HG03469 (cell line): ENCODE data around the gene CNTNAP5.

Source experiments
- ATAC-seq: cut with Tn5 transposase; IDR thresholded peaks from one replicate; pipeline ENCODE4 v1.9.1; 2021; ENCODE audit warnings: mild to moderate bottlenecking, moderate library complexity, moderate number of reproducible peaks; ENCODE audit not compliant: unreplicated experiment

CNTNAP5 gene

GRCh38 chr2:124774781-124775180 is 749.7 kb downstream of the CNTNAP5 start:
- ATAC-seq, result no peak

GRCh38 chr2:124776332-124776731 is 751.2 kb downstream of the CNTNAP5 start:
- no peak for ATAC-seq

GRCh38 chr2:124778076-124778475 is 753.0 kb downstream of the CNTNAP5 start:
- ATAC-seq, result no peak

GRCh38 chr2:124796647-124797046 is 771.6 kb downstream of the CNTNAP5 start:
- no peak for ATAC-seq

- ATAC-seq, result no peak
These were observed 772.0 kb downstream of the CNTNAP5 start for GRCh38 chr2:124797049-124797448.

GRCh38 chr2:124798551-124798950 is 773.5 kb downstream of the CNTNAP5 start:
- no peak for ATAC-seq

- no peak for ATAC-seq
These were observed 779.2 kb downstream of the CNTNAP5 start for GRCh38 chr2:124804014-124804940.

GRCh38 chr2:124805060-124805459 is 780.0 kb downstream of the CNTNAP5 start:
- no peak for ATAC-seq

GRCh38 chr2:124810132-124810531 is 785.0 kb downstream of the CNTNAP5 start:
- no peak for ATAC-seq

- ATAC-seq, result no peak
These were observed 790.1 kb downstream of the CNTNAP5 start for GRCh38 chr2:124814968-124815745.

GRCh38 chr2:124816007-124816406 is 790.9 kb downstream of the CNTNAP5 start:
- ATAC-seq, result no peak

- ATAC-seq, result no peak
These were observed 797.4 kb downstream of the CNTNAP5 start for GRCh38 chr2:124822516-124822915.

GRCh38 chr2:124824441-124824840 is 799.4 kb downstream of the CNTNAP5 start:
- no peak for ATAC-seq

GRCh38 chr2:124832521-124832920 is 807.4 kb downstream of the CNTNAP5 start:
- ATAC-seq, result no peak

- no peak for ATAC-seq
These were observed 809.2 kb downstream of the CNTNAP5 start for GRCh38 chr2:124834331-124834730.

- ATAC-seq, result no peak
These were observed 810.2 kb downstream of the CNTNAP5 start for GRCh38 chr2:124835331-124835730.

- no peak for ATAC-seq
These were observed 811.3 kb downstream of the CNTNAP5 start for GRCh38 chr2:124836416-124836815.

- ATAC-seq, result no peak
These were observed 812.4 kb downstream of the CNTNAP5 start for GRCh38 chr2:124837496-124837895.

- no peak for ATAC-seq
These were observed 813.3 kb downstream of the CNTNAP5 start for GRCh38 chr2:124838406-124838805.

GRCh38 chr2:124867247-124867646 is 842.2 kb downstream of the CNTNAP5 start:
- ATAC-seq, result no peak

- ATAC-seq, result no peak
These were observed 849.1 kb downstream of the CNTNAP5 start for GRCh38 chr2:124874219-124874618.

GRCh38 chr2:124874676-124875075 is 849.6 kb downstream of the CNTNAP5 start:
- no peak for ATAC-seq
